Bronchial epithelial cell (primary cell): Measurements from ENCODE around the gene DLG4. TPM values are rescaled to one million over a fixed set of nuclear protein-coding genes. Genes with fewer than 3 reads are reported as not detected.
A peak's percentile ranks its signal among the peaks of the same experiment; 100 is the strongest.

Source experiments
- DNase-seq: peaks from one replicate; pipeline ENCODE4 v3.0.0-alpha.2; 2010; ENCODE audit warnings: low read depth
- FAIRE-seq: peaks from 2 replicates; lab custom pipeline; 2011; peaks lifted over from hg19 to GRCh38; lab: Jason Lieb, UNC
- H3K27me3 ChIP-seq: 2 replicates; pipeline ENCODE4 v1.5.1; 2011; ENCODE audit warnings: low read length; ENCODE audit not compliant: control insufficient read depth, insufficient read depth
- H3K36me3 ChIP-seq: 2 replicates; pipeline ENCODE4 v1.5.1; 2011; ENCODE audit warnings: low read length; ENCODE audit not compliant: control insufficient read depth, insufficient read depth
- H3K4me3 ChIP-seq: 2 replicates; pipeline ENCODE4 v1.5.1; 2011; ENCODE audit warnings: mild to moderate bottlenecking, low read depth, low read length, control low read depth
- CTCF ChIP-seq: IDR thresholded peaks from 2 replicates; pipeline ENCODE4 v1.5.1; 2011; ENCODE audit warnings: mild to moderate bottlenecking, moderate library complexity, low read length, control low read depth, inconsistent platforms; ENCODE audit not compliant: insufficient read depth, severe bottlenecking
- total RNA-seq: library from RNA; depleted of rRNA; stranded (reverse); fragments of >200 nt; gene quantifications from 2 replicates; pipeline ENCODE4 v1.2.1, GENCODE V29; 2014

The DLG4 gene
- total RNA-seq, 1 donor from 2014 or later, result 1.8 TPM

- Histone ChIP-seq H3K36me3 (no peaks in the 10 kb centered on the region), H3K4me3 (no peak overlapping the region), H3K27me3 (no peaks in the 10 kb centered on the region)
- DNase-seq (peak; percentile 20), FAIRE-seq (no peak)
- no peak for TF ChIP-seq CTCF
Measured at GRCh38 chr17:7138800-7139381, 80.7 kb downstream of the DLG4 start.

- no peak for TF ChIP-seq CTCF
- FAIRE-seq (no peak), DNase-seq (no peak)
- no peak overlapping the region for H3K4me3 ChIP-seq
- no peaks in the 10 kb centered on the region for H3K36me3 ChIP-seq
- no peaks in the 10 kb centered on the region for H3K27me3 ChIP-seq
Measured at GRCh38 chr17:7137171-7137943, 82.3 kb downstream of the DLG4 start.

Other genes starting within 250 kb of the DLG4 start
- 0.26 and 1.2 TPM in 2 replicates for gene ALOX12, start 223.8 kb downstream of the DLG4 start, total RNA-seq
- gene RNASEK, start 207.2 kb downstream of the DLG4 start, total RNA-seq, result 5.3 and 25.5 TPM in 2 replicates
- not detected in 2 replicates for gene BCL6B, start 196.8 kb downstream of the DLG4 start, total RNA-seq
- 0.26 and 1.2 TPM in 2 replicates for gene SLC16A13, start 183.8 kb downstream of the DLG4 start, total RNA-seq
- gene SLC16A11, start 175.7 kb downstream of the DLG4 start, total RNA-seq, result 0.38 TPM in 1 of 2 replicates, not detected in the other
- not detected in 2 replicates for gene CLEC10A, start 139.6 kb downstream of the DLG4 start, total RNA-seq
- gene ASGR2, start 105.0 kb downstream of the DLG4 start, total RNA-seq, result not detected in 2 replicates
- gene ASGR1, start 40.5 kb downstream of the DLG4 start, total RNA-seq, result under 0.01 and 0.38 TPM in 2 replicates
- gene ACADVL, start 102 bp upstream of the DLG4 start, total RNA-seq, result 216 and 277 TPM in 2 replicates
- gene DVL2, start 14.7 kb upstream of the DLG4 start, total RNA-seq, result 52.1 and 55.3 TPM in 2 replicates
- gene PHF23, start 19.6 kb upstream of the DLG4 start, total RNA-seq, result 27.4 and 34.9 TPM in 2 replicates
- 50.8 and 64.3 TPM in 2 replicates for gene GABARAP, start 22.6 kb upstream of the DLG4 start, total RNA-seq
- 17.6 and 25.3 TPM in 2 replicates for gene CTDNEP1, start 31.9 kb upstream of the DLG4 start, total RNA-seq
- 16.5 and 20.0 TPM in 2 replicates for gene ELP5, start 32.4 kb upstream of the DLG4 start, total RNA-seq
- 546 and 850 TPM in 2 replicates for gene CLDN7, start 42.6 kb upstream of the DLG4 start, total RNA-seq
- gene SLC2A4, start 61.9 kb upstream of the DLG4 start, total RNA-seq, result under 0.01 and 0.13 TPM in 2 replicates
- 0.26 and 1.0 TPM in 2 replicates for gene YBX2, start 74.8 kb upstream of the DLG4 start, total RNA-seq
- gene EIF5A, start 87.8 kb upstream of the DLG4 start, total RNA-seq, result 653 and 709 TPM in 2 replicates
- 22.4 and 35.7 TPM in 2 replicates for gene GPS2, start 95.5 kb upstream of the DLG4 start, total RNA-seq
- 14.7 and 17.7 TPM in 2 replicates for gene NEURL4, start 109.5 kb upstream of the DLG4 start, total RNA-seq
- 0.26 and 4.2 TPM in 2 replicates for gene ACAP1, start 116.7 kb upstream of the DLG4 start, total RNA-seq
- gene KCTD11, start 132.3 kb upstream of the DLG4 start, total RNA-seq, result 24.2 and 26.6 TPM in 2 replicates
- gene TMEM95, start 135.3 kb upstream of the DLG4 start, total RNA-seq, result not detected in 2 replicates
- gene TNK1, start 161.3 kb upstream of the DLG4 start, total RNA-seq, result 7.4 and 11.8 TPM in 2 replicates
- gene PLSCR3, start 174.7 kb upstream of the DLG4 start, total RNA-seq, result 9.0 and 13.2 TPM in 2 replicates
- gene TMEM256, start 184.3 kb upstream of the DLG4 start, total RNA-seq, result 40.3 and 67.7 TPM in 2 replicates
- gene NLGN2, start 188.0 kb upstream of the DLG4 start, total RNA-seq, result 0.79 and 1.2 TPM in 2 replicates
- gene SPEM1, start 200.5 kb upstream of the DLG4 start, total RNA-seq, result 0.13 TPM in 1 of 2 replicates, not detected in the other
- gene SPEM2, start 205.8 kb upstream of the DLG4 start, total RNA-seq, result not detected in 2 replicates
- gene SPEM3, start 209.0 kb upstream of the DLG4 start, total RNA-seq, result not detected in 2 replicates
- 7.3 and 12.6 TPM in 2 replicates for gene TMEM102, start 215.6 kb upstream of the DLG4 start, total RNA-seq
- 12.4 and 28.3 TPM in 2 replicates for gene FGF11, start 219.7 kb upstream of the DLG4 start, total RNA-seq
- gene CHRNB1, start 225.2 kb upstream of the DLG4 start, total RNA-seq, result 9.7 and 16.8 TPM in 2 replicates